GM18499 (cell line): ENCODE data around the gene PTPRO.

Experiments
- ATAC-seq: cut with Tn5 transposase; IDR thresholded peaks from one replicate; pipeline ENCODE4 v1.9.1; 2021; ENCODE audit warnings: moderate number of reproducible peaks; ENCODE audit not compliant: insufficient read depth, unreplicated experiment

Gene PTPRO

GRCh38 chr12:15546102-15546701, 223.9 kb downstream of the PTPRO start:
- peak; percentile 79 for ATAC-seq

- ATAC-seq, result no peak
These were observed 224.8 kb downstream of the PTPRO start for GRCh38 chr12:15547063-15547462.

DNA sequence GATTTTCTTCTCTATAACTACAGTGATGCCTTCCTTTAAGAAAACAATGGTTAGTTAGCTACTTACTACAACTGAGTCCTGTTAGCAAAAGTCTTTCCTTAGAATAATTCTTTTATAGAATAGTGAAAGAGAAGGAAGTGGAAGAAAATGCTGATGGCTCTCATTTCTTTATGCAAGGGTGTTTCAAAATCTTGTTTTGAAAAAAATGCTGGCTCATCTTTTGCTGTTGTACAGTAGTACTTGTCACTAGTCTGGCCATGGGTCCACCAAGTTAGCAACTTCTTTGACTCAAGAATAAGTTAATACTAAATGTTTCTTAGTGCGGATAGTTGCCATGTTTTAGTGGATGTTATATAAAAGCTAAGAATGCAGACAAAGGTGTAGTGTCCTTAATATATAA, 225.4 kb downstream of the PTPRO start:
- no peak for ATAC-seq

DNA sequence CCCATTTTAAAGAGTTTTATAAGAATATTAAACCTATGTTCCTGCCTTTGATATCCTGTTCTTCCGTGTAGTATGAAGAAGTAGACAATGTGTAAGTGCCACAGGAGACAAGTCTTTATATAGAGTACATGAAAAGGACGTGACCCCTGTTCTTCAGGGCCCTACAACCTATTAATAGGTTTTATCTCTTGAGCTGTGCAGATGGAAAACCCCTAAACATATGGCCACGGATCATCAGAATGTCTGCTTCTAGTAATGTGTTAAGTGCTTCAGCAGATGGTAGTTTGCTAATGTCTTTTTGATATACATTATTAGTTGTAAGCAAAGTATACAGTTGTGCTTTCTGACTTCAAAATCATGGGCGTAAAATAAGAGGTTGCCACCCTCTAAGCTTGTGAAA, 228.5 kb downstream of the PTPRO start:
- no peak for ATAC-seq

- ATAC-seq, result no peak
These were observed 233.1 kb downstream of the PTPRO start for GRCh38 chr12:15555446-15555845.

GRCh38 chr12:15556411-15557102, 234.2 kb downstream of the PTPRO start:
- no peak for ATAC-seq

GRCh38 chr12:15558915-15559528, 236.7 kb downstream of the PTPRO start:
- no peak for ATAC-seq

GRCh38 chr12:15561396-15561795, 239.1 kb downstream of the PTPRO start:
- ATAC-seq, result no peak

DNA sequence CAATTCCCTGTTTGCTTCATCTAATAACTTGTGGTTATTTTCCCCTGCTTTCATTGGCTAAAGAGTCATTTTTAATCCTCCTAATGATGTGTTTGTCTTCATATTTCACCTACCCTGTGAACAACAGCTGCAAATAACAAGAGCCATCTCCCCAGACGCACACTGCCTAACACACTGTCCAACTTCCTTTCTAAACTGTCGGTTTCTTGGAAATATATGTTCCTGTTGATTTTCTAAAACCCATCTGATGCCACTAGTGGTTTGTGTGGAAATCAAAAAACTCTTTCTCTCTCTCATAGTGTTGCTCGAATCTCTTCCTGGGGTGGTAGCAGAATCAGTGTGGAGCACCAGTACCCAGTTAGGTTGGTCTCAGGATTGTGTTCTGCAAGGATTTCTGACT, 240.0 kb downstream of the PTPRO start:
- no peak for ATAC-seq

DNA sequence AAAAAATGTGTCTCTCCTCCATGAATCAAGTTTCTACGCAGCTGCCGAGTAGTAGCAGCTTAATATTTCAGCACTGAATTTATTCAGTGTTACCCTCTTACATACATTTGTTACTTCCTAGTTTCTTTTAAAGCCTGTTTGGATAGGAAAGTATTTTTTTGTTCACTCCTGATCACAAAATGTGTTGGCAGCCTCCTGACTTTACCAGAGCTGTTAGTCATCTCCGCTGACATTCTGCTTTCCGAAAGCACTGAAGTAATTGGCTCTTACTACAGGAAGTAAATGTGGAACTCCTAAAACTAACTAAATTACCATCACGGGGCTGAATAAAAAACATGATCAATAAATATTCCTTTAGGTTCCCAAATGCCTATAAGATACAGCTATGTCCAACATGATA, 241.4 kb downstream of the PTPRO start:
- no peak for ATAC-seq

DNA sequence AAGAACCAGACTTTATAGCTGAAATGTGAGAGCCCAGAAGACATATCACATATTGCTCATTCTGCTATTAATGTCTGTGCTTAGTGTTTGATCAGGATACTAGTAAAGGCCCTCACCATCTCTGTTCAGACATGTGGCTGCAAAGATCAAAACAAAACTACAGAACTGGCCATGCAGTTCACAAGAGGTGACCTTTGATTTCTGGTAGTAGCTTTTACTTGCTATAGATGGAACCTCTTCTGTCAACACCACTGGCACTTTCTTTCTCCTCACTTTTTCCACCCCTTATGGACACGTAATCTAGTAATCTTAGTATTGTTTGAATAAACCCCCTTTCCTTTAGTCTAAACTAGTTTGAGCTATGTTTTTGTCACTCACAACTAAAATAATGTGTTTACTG, 252.0 kb downstream of the PTPRO start:
- ATAC-seq, result no peak

- no peak for ATAC-seq
These were observed 253.6 kb downstream of the PTPRO start for GRCh38 chr12:15575671-15576541.

DNA sequence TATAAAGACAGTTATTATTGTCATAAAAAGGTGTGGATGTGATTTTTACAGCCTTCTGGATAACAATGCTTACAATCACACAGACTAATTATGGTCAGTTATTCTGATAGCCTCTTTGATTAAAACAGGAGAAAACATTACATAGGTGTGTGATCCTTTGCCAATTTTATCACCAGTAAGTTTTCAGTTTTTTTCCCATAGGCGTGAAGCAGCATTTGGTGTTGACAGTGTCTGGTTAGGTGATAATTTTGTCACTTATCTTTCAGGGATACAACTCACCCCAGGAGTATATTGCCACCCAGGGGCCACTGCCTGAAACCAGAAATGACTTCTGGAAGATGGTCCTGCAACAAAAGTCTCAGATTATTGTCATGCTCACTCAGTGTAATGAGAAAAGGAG, 258.1 kb downstream of the PTPRO start:
- no peak for ATAC-seq

DNA sequence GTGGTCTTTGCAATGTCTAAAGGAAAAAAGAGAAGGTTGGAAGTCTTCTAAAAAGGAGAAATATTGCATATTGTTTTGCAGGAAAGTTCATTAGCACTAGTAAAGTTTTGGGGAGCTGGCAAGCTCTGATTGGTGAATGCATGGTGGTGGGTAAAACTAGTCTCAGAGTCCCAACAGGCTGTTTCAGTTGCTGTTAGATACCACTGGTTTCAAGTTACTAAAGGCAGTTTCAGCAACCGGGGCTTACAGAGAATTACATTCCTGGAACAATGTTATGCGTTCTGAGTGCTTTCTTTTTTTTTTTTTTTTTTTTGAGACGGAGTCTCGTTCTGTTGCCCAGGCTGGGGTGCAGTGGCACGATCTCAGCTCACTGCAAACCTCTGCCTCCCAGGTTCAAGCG, 258.7 kb downstream of the PTPRO start:
- ATAC-seq, result no peak

- no peak for ATAC-seq
These were observed 261.5 kb downstream of the PTPRO start for GRCh38 chr12:15583804-15584203.

- no peak for ATAC-seq
These were observed 262.2 kb downstream of the PTPRO start for GRCh38 chr12:15584366-15585041.

DNA sequence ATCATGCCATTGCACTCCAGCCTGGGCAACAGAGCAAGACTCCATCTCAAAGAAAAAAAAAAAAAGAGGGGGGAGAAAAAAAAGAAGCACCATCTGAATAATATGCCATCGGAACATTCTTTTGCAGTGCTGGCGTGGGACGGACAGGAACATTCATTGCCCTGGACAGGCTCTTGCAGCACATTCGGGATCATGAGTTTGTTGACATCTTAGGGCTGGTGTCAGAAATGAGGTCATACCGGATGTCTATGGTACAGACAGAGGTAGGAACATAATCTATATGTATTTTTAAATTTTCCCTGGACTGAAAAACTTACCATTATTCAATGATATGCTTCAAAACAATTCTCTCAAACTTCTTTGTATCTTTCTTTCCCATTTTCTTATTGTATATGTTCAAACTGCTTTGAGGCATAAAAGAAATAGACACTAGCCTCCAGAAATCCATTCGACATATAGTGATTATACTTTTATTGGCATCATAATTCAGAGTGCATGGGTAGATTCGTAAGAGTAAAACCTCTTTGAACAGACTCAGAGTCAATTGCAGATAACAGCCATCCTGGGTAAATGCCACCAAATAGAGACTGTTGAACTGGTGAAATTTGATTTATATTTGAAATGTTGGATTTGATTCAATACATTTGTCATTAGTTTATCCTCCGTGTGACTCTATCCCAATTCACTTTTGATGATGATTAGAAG, 267.2 kb downstream of the PTPRO start:
- ATAC-seq, result no peak

- no peak for ATAC-seq
These were observed 268.0 kb downstream of the PTPRO start for GRCh38 chr12:15590180-15590826.

DNA sequence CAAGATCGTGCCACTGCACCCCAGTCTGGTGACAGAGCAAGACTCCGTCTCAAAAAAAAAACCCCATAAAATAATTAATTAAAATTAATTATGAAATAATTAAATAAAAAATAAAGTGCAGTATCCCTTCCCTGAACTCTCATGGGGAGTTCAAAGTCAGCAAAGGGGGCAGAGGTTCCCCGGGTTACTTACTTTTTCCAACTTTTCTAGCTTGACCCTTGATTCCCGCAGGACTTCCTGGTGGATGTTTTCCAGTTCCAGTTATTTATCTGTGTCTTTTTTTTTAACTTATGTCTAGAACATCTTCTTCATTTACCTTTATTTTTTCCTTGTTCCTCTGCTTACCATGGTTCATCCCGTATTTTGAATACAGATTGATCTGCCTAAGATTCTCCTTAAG, 269.5 kb downstream of the PTPRO start:
- ATAC-seq, result no peak
